Fibroblast of lung (primary cell): ENCODE results near the gene EIF1B. TPM values are rescaled to one million over a fixed set of nuclear protein-coding genes. Genes with fewer than 3 reads are reported as not detected.

Experiments
- DNase-seq, 2 donors: peaks; one replicate each; pipeline versions ENCODE4 v3.0.0 to v3.0.0-alpha.2; 2010; ENCODE audit warnings: low read depth in 2 of 2
- H2AFZ ChIP-seq: 2 replicates; pipeline ENCODE4 v1.5.1; 2012; ENCODE audit warnings: low read length, control low read depth, inconsistent platforms
- H3K27ac ChIP-seq: 2 replicates; pipeline ENCODE4 v1.5.1; 2011; ENCODE audit warnings: low read length, control low read depth; ENCODE audit not compliant: insufficient read depth
- H3K27me3 ChIP-seq: 2 replicates; pipeline ENCODE4 v1.5.1; 2011; ENCODE audit warnings: mild to moderate bottlenecking, low read length; ENCODE audit not compliant: control insufficient read depth, insufficient read depth
- H3K36me3 ChIP-seq: 2 replicates; pipeline ENCODE4 v1.5.1; 2011; ENCODE audit warnings: low read length; ENCODE audit not compliant: control insufficient read depth, insufficient read depth
- H3K4me1 ChIP-seq: 2 replicates; pipeline ENCODE4 v1.5.1; 2011; ENCODE audit warnings: low read length; ENCODE audit not compliant: control insufficient read depth, insufficient read depth; ENCODE audit errors: extremely low read depth
- H3K4me2 ChIP-seq: 2 replicates; pipeline ENCODE4 v1.5.1; 2011; ENCODE audit warnings: low read length, control low read depth; ENCODE audit not compliant: insufficient read depth; ENCODE audit errors: extremely low read depth
- H3K4me3 ChIP-seq, 4 experiments: fragments of 200-600 bp in 1 of 4; sonication (generic) in 1 of 4; replicated peaks in 1 of 4; 2 replicates each; pipeline ENCODE4 v1.5.1; 2011 to 2016; ENCODE audit warnings: low read length in 4 of 4, low read depth in 3 of 4, mild to moderate bottlenecking in 3 of 4, control low read depth in 2 of 4, inconsistent platforms in 1 of 4, mixed read lengths in 1 of 4; ENCODE audit not compliant: insufficient read depth in 1 of 4; ENCODE audit errors: control extremely low read depth in 1 of 4
- H3K79me2 ChIP-seq: 2 replicates; pipeline ENCODE4 v1.5.1; 2012; ENCODE audit warnings: mild to moderate bottlenecking, low read length, inconsistent platforms; ENCODE audit not compliant: control insufficient read depth, insufficient read depth
- H3K9ac ChIP-seq: 2 replicates; pipeline ENCODE4 v1.5.1; 2011; ENCODE audit warnings: mild to moderate bottlenecking, low read length, control low read depth; ENCODE audit not compliant: insufficient read depth
- H3K9me3 ChIP-seq: 2 replicates; pipeline ENCODE4 v1.5.1; 2012; ENCODE audit warnings: low read depth, low read length; ENCODE audit not compliant: control insufficient read depth, insufficient read depth
- H4K20me1 ChIP-seq: 2 replicates; pipeline ENCODE4 v1.5.1; 2011; ENCODE audit warnings: low read length; ENCODE audit not compliant: control insufficient read depth, insufficient read depth; ENCODE audit errors: extremely low read depth
- EZH2 ChIP-seq: IDR thresholded peaks from 2 replicates; pipeline ENCODE4 v1.5.1; 2012; ENCODE audit warnings: low read length, control low read depth, mild to moderate bottlenecking; ENCODE audit errors: missing control alignments
- polyA plus RNA-seq, 2 donors: library from polyadenylated mRNA; depleted of rRNA in 1 of 2; stranded (reverse) in 1 of 2; unstranded in 1 of 2; fragments of >200 nt; gene quantifications; 2 replicates each; pipeline ENCODE4 v1.2.1, GENCODE V29; 2011 to 2012; ENCODE audit warnings: missing spikeins in 1 of 2
- total RNA-seq: library from RNA; depleted of rRNA; stranded (reverse); fragments of >200 nt; gene quantifications from 2 replicates; pipeline ENCODE4 v1.2.1, GENCODE V29; 2014
- TF ChIP-seq, protein P1 (sequence below), 2 donors: IDR thresholded peaks in 1 of 2; conservative IDR thresholded peaks in 1 of 2; 1 replicate in 1 of 2; 2 replicates in 1 of 2; pipeline ENCODE4 v1.5.1; 2011 to 2012; ENCODE audit warnings: low read length in 2 of 2, control low read depth in 1 of 2, inconsistent platforms in 1 of 2, low read depth in 1 of 2, mild to moderate bottlenecking in 1 of 2

EIF1B gene
- total and polyA plus RNA-seq, 2 donors (not counting 1 experiment from before 2014, with no cell fraction given), result 24.8 to 36.7 TPM

DNA sequence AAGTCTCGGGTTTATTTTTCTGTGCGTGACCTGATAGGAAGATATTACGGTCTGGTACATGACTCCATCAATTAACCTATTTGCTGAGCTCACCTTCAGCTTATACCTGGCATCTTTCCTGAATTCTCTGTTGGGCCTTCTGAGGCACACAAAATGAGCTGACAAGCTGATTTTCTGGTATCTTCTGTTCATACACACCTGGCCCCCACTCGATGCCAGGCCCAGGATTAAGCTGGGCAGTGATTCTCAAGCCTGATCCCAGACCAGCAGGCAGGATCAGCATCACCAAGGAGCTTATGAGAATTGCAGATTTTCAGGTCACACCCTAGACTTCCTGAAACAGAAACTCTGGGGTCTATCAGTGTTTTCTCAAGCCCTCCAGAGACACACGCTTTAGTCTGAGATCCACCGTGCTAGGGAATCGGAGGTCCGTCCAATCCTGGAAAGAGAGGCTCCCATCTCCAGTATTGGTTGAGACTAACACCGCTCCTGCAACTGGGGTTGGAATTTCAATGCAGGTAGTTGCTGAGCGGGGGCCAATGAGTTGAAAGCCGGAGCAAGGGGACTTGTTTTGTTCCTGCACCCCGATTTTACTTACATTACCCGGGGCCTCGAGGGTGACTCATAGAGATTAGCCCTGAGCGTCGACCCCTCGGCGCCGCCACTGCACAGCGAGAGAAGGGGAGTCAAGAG is 636 bp upstream of the EIF1B start:
- Histone ChIP-seq H3K27me3 (no peaks in the 10 kb centered on the region), H3K9ac (peak overlapping the region; percentile 64), H3K4me1 (peaks cover 2% of the 10 kb centered on the region), H3K27ac (peak overlapping the region; percentile 93), H3K4me3 (peak overlapping the region; percentile 61 to 71 (median 64)), H3K79me2 (peaks cover 18% of the 10 kb centered on the region), H3K9me3 (no peaks in the 10 kb centered on the region), H2AFZ (peak overlapping the region; percentile 90), H3K36me3 (no peaks in the 10 kb centered on the region), H4K20me1 (no peaks in the 10 kb centered on the region), H3K4me2 (peak overlapping the region; percentile 84)
- no peak for TF ChIP-seq EZH2
- TF ChIP-seq, protein P1, sequence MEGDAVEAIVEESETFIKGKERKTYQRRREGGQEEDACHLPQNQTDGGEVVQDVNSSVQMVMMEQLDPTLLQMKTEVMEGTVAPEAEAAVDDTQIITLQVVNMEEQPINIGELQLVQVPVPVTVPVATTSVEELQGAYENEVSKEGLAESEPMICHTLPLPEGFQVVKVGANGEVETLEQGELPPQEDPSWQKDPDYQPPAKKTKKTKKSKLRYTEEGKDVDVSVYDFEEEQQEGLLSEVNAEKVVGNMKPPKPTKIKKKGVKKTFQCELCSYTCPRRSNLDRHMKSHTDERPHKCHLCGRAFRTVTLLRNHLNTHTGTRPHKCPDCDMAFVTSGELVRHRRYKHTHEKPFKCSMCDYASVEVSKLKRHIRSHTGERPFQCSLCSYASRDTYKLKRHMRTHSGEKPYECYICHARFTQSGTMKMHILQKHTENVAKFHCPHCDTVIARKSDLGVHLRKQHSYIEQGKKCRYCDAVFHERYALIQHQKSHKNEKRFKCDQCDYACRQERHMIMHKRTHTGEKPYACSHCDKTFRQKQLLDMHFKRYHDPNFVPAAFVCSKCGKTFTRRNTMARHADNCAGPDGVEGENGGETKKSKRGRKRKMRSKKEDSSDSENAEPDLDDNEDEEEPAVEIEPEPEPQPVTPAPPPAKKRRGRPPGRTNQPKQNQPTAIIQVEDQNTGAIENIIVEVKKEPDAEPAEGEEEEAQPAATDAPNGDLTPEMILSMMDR (conservative IDR thresholded peaks at IDR 0.05 in 1 of 2, IDR thresholded peaks at IDR 0.05 in 1 of 2; ENCODE audit: low read depth in 1 of 2, low read length in 2 of 2), result no peak
- no peak for DNase-seq

DNA sequence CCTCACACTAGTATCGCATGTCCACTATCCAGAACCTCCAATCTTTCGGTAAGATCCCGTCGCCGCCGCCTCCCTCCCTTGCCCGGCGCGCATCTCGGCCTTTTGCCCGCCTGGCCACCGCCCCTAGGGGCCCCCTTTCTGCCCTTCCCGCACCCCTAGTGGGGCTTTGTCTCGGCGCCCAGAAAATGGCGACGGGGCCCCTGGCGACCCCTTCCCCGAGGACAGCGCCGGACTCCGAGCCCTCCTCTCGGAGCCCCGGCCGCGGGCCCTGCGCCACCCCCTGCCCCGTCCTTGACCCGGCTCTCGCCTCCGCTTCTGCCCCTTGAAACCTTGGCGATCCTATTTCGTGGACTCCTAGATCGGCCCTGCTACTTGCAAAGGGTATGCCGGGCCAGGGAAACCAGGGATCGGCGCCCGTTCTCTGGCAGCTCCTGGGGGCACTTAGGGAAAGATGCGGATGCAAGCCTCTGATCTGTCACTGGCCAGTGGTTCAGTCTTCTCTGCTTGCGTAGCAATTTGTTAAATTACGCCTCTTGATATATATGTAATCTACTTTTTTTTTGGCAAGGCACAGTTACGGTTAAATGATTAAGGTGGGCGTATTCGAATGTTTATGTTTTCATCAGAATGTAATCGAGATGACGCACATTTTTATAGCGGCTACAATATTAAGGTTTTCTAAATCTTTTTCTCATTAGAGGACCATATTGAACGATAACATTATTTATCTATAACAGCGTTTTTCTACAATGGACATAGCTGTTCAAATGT is 603 bp downstream of the EIF1B start:
- Histone ChIP-seq H2AFZ (peak overlapping the region; percentile 54), H3K4me2 (peak overlapping the region; percentile 30), H3K9me3 (no peaks in the 10 kb centered on the region), H4K20me1 (no peaks in the 10 kb centered on the region), H3K4me1 (peaks cover 2% of the 10 kb centered on the region), H3K27ac (peak overlapping the region; percentile 93), H3K27me3 (no peaks in the 10 kb centered on the region), H3K9ac (peak overlapping the region; percentile 79), H3K79me2 (peaks cover 18% of the 10 kb centered on the region), H3K36me3 (no peaks in the 10 kb centered on the region), H3K4me3 (peak overlapping the region; percentile 54 to 93 (median 88))
- DNase-seq, result peak; percentile 45 to 60
- TF ChIP-seq, protein P1 (conservative IDR thresholded peaks at IDR 0.05 in 1 of 2, IDR thresholded peaks at IDR 0.05 in 1 of 2; ENCODE audit: low read depth in 1 of 2, low read length in 2 of 2), result no peak
- no peak for TF ChIP-seq EZH2

DNA sequence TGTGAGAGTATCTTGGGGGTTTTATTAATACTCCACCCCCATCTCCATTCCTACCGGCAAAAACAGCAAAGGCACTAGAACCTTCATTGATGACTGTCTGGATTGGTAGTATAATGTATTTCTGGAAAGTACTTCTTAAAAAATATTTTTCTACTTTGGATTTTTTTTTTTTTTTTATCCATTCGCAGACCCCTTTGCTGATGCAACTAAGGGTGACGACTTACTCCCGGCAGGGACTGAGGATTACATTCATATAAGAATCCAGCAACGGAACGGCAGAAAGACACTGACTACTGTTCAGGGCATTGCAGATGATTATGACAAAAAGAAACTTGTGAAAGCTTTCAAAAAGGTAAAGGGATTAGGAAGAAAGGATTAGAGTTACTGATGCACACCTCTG is 1.2 kb downstream of the EIF1B start:
- H3K9me3 ChIP-seq, result no peaks in the 10 kb centered on the region
- H4K20me1 ChIP-seq, result no peaks in the 10 kb centered on the region
- peaks cover 2% of the 10 kb centered on the region for H3K4me1 ChIP-seq
- H3K9ac ChIP-seq, result peak overlapping the region; percentile 79
- peak overlapping the region; percentile 54 to 93 (median 88) for H3K4me3 ChIP-seq
- TF ChIP-seq EZH2, result no peak
- TF ChIP-seq, protein P1 (conservative IDR thresholded peaks at IDR 0.05 in 1 of 2, IDR thresholded peaks at IDR 0.05 in 1 of 2; ENCODE audit: low read depth in 1 of 2, low read length in 2 of 2), result no peak
- DNase-seq, result peak; percentile 42 to 52
- H3K27me3 ChIP-seq, result no peaks in the 10 kb centered on the region
- H3K36me3 ChIP-seq, result no peaks in the 10 kb centered on the region
- H2AFZ ChIP-seq, result no peak overlapping the region
- H3K79me2 ChIP-seq, result peaks cover 18% of the 10 kb centered on the region
- H3K4me2 ChIP-seq, result peak overlapping the region; percentile 30
- peak overlapping the region; percentile 93 for H3K27ac ChIP-seq
